ENCODE results near the gene PTRH2.

Gene PTRH2

GRCh38 chr17:59734226-59734625 is 27.0 kb upstream of the PTRH2 start:
- Mint-ChIP-seq H3K4me3 (no peak overlapping the region), H3K9me3 (no peaks in the 10 kb centered on the region), H3K27me3 (no peaks in the 10 kb centered on the region), H3K27ac (no peak overlapping the region), H3K36me3 (ENCODE audit: low read depth) (peaks cover 48% of the 10 kb centered on the region), H3K4me1 (ENCODE audit: low read depth) (peaks cover 14% of the 10 kb centered on the region)
- intact Hi-C loops (cut with micrococcal nuclease) = no loop called here

- Mint-ChIP-seq H3K27me3 (no peaks in the 10 kb centered on the region), H3K4me1 (ENCODE audit: low read depth) (peaks cover 14% of the 10 kb centered on the region), H3K36me3 (ENCODE audit: low read depth) (peaks cover 45% of the 10 kb centered on the region), H3K9me3 (no peaks in the 10 kb centered on the region), H3K27ac (no peak overlapping the region), H3K4me3 (no peak overlapping the region)
- intact Hi-C loops (cut with micrococcal nuclease) = no loop called here
Observed at GRCh38 chr17:59733697-59734096, 26.5 kb upstream of the PTRH2 start.

GRCh38 chr17:59730268-59730834 is 23.1 kb upstream of the PTRH2 start:
- Mint-ChIP-seq H3K27ac (peak overlapping the region; percentile 78), H3K4me3 (peak overlapping the region; percentile 63), H3K36me3 (ENCODE audit: low read depth) (peaks cover 20% of the 10 kb centered on the region), H3K9me3 (no peaks in the 10 kb centered on the region), H3K4me1 (ENCODE audit: low read depth) (peaks cover 29% of the 10 kb centered on the region), H3K27me3 (no peaks in the 10 kb centered on the region)
- intact Hi-C loops (cut with micrococcal nuclease) = no loop called here

- Mint-ChIP-seq H3K36me3 (ENCODE audit: low read depth) (peaks cover 17% of the 10 kb centered on the region), H3K4me1 (ENCODE audit: low read depth) (peaks cover 50% of the 10 kb centered on the region), H3K27ac (no peak overlapping the region), H3K9me3 (no peaks in the 10 kb centered on the region), H3K4me3 (no peak overlapping the region), H3K27me3 (no peaks in the 10 kb centered on the region)
- intact Hi-C loops (cut with micrococcal nuclease) = no loop called here
Observed at GRCh38 chr17:59727817-59728533, 20.7 kb upstream of the PTRH2 start.

- Mint-ChIP-seq H3K4me1 (ENCODE audit: low read depth) (peaks cover 57% of the 10 kb centered on the region), H3K27me3 (no peaks in the 10 kb centered on the region), H3K27ac (peak overlapping the region; percentile 55), H3K9me3 (no peaks in the 10 kb centered on the region), H3K36me3 (ENCODE audit: low read depth) (peaks cover 6% of the 10 kb centered on the region), H3K4me3 (no peak overlapping the region)
- intact Hi-C loops (cut with micrococcal nuclease) = no loop called here
Observed at GRCh38 chr17:59725691-59726090, 18.5 kb upstream of the PTRH2 start.

- no peak overlapping the region for H3K4me3 Mint-ChIP-seq
- intact Hi-C loops (cut with micrococcal nuclease) = no loop called here
- H3K27me3 Mint-ChIP-seq = no peaks in the 10 kb centered on the region
- no peaks in the 10 kb centered on the region for H3K9me3 Mint-ChIP-seq
- H3K36me3 Mint-ChIP-seq (ENCODE audit: low read depth) = peaks cover 11% of the 10 kb centered on the region
- H3K27ac Mint-ChIP-seq = peak overlapping the region; percentile 55
- H3K4me1 Mint-ChIP-seq (ENCODE audit: low read depth) = peaks cover 56% of the 10 kb centered on the region
Observed at GRCh38 chr17:59723607-59724006, 16.4 kb upstream of the PTRH2 start.

- no peaks in the 10 kb centered on the region for H3K27me3 Mint-ChIP-seq
- H3K27ac Mint-ChIP-seq = peak overlapping the region; percentile 55
- intact Hi-C loops (cut with micrococcal nuclease) = no loop called here
- peaks cover 16% of the 10 kb centered on the region for H3K36me3 Mint-ChIP-seq (ENCODE audit: low read depth)
- H3K4me3 Mint-ChIP-seq = no peak overlapping the region
- H3K4me1 Mint-ChIP-seq (ENCODE audit: low read depth) = peaks cover 56% of the 10 kb centered on the region
- no peaks in the 10 kb centered on the region for H3K9me3 Mint-ChIP-seq
Observed at GRCh38 chr17:59723041-59723440, 15.8 kb upstream of the PTRH2 start.

- H3K27ac Mint-ChIP-seq = peak overlapping the region; percentile 55
- H3K27me3 Mint-ChIP-seq = no peaks in the 10 kb centered on the region
- intact Hi-C loops (cut with micrococcal nuclease) = no loop called here
- H3K4me3 Mint-ChIP-seq = no peak overlapping the region
- H3K9me3 Mint-ChIP-seq = no peaks in the 10 kb centered on the region
- H3K4me1 Mint-ChIP-seq (ENCODE audit: low read depth) = peaks cover 56% of the 10 kb centered on the region
- H3K36me3 Mint-ChIP-seq (ENCODE audit: low read depth) = peaks cover 19% of the 10 kb centered on the region
Observed at GRCh38 chr17:59722623-59723022, 15.4 kb upstream of the PTRH2 start.

GRCh38 chr17:59719526-59719925 is 12.3 kb upstream of the PTRH2 start:
- Mint-ChIP-seq H3K36me3 (ENCODE audit: low read depth) (peaks cover 35% of the 10 kb centered on the region), H3K4me1 (ENCODE audit: low read depth) (peaks cover 45% of the 10 kb centered on the region), H3K4me3 (no peak overlapping the region), H3K27ac (no peak overlapping the region), H3K27me3 (no peaks in the 10 kb centered on the region), H3K9me3 (no peaks in the 10 kb centered on the region)
- intact Hi-C loops (cut with micrococcal nuclease) = no loop called here

GRCh38 chr17:59716427-59716826 is 9.2 kb upstream of the PTRH2 start:
- Mint-ChIP-seq H3K4me3 (no peak overlapping the region), H3K27me3 (no peaks in the 10 kb centered on the region), H3K9me3 (no peaks in the 10 kb centered on the region), H3K36me3 (ENCODE audit: low read depth) (peaks cover 36% of the 10 kb centered on the region), H3K4me1 (ENCODE audit: low read depth) (peaks cover 36% of the 10 kb centered on the region), H3K27ac (no peak overlapping the region)
- intact Hi-C loops (cut with micrococcal nuclease) = no loop called here

- intact Hi-C loops (cut with micrococcal nuclease) = no loop called here
- H3K27me3 Mint-ChIP-seq = no peaks in the 10 kb centered on the region
- no peak overlapping the region for H3K4me3 Mint-ChIP-seq
- H3K4me1 Mint-ChIP-seq (ENCODE audit: low read depth) = peaks cover 42% of the 10 kb centered on the region
- peaks cover 43% of the 10 kb centered on the region for H3K36me3 Mint-ChIP-seq (ENCODE audit: low read depth)
- no peak overlapping the region for H3K27ac Mint-ChIP-seq
- H3K9me3 Mint-ChIP-seq = no peaks in the 10 kb centered on the region
Observed at GRCh38 chr17:59714255-59714654, 7.0 kb upstream of the PTRH2 start.

- intact Hi-C loops (cut with micrococcal nuclease) = no loop called here
- peaks cover 37% of the 10 kb centered on the region for H3K36me3 Mint-ChIP-seq (ENCODE audit: low read depth)
- H3K4me1 Mint-ChIP-seq (ENCODE audit: low read depth) = peaks cover 45% of the 10 kb centered on the region
- no peak overlapping the region for H3K27ac Mint-ChIP-seq
- no peaks in the 10 kb centered on the region for H3K9me3 Mint-ChIP-seq
- H3K27me3 Mint-ChIP-seq = no peaks in the 10 kb centered on the region
- no peak overlapping the region for H3K4me3 Mint-ChIP-seq
Observed at GRCh38 chr17:59712862-59713261, 5.6 kb upstream of the PTRH2 start.

- peaks cover 45% of the 10 kb centered on the region for H3K4me1 Mint-ChIP-seq (ENCODE audit: low read depth)
- intact Hi-C loops (cut with micrococcal nuclease) = no loop called here
- H3K9me3 Mint-ChIP-seq = no peaks in the 10 kb centered on the region
- no peak overlapping the region for H3K4me3 Mint-ChIP-seq
- H3K27ac Mint-ChIP-seq = no peak overlapping the region
- H3K36me3 Mint-ChIP-seq (ENCODE audit: low read depth) = peaks cover 37% of the 10 kb centered on the region
- H3K27me3 Mint-ChIP-seq = no peaks in the 10 kb centered on the region
Observed at GRCh38 chr17:59711936-59712335, 4.7 kb upstream of the PTRH2 start.

GRCh38 chr17:59707971-59708430 is 771 bp upstream of the PTRH2 start:
- H3K4me1 Mint-ChIP-seq (ENCODE audit: low read depth) = peaks cover 61% of the 10 kb centered on the region
- H3K4me3 Mint-ChIP-seq = peak overlapping the region; percentile 91
- H3K9me3 Mint-ChIP-seq = no peaks in the 10 kb centered on the region
- intact Hi-C loops (cut with micrococcal nuclease) = loop anchor here (1.0 to 5.0 kb wide), 3 partner anchors 34 to 184 kb away; partner anchors contain the start of genes CLTC and TUBD1
- H3K36me3 Mint-ChIP-seq (ENCODE audit: low read depth) = peaks cover 55% of the 10 kb centered on the region
- H3K27ac Mint-ChIP-seq = peak overlapping the region; percentile 93
- no peaks in the 10 kb centered on the region for H3K27me3 Mint-ChIP-seq

Measured in dendritic cell treated with granulocyte-macrophage colony-stimulating factor and Interleukin-4, amounts not matched to agents 40 ng/mL and 50 ng/mL, for 4 days (primary cell).